Measurements from ENCODE around the gene UBL4A.

The UBL4A gene

DNA sequence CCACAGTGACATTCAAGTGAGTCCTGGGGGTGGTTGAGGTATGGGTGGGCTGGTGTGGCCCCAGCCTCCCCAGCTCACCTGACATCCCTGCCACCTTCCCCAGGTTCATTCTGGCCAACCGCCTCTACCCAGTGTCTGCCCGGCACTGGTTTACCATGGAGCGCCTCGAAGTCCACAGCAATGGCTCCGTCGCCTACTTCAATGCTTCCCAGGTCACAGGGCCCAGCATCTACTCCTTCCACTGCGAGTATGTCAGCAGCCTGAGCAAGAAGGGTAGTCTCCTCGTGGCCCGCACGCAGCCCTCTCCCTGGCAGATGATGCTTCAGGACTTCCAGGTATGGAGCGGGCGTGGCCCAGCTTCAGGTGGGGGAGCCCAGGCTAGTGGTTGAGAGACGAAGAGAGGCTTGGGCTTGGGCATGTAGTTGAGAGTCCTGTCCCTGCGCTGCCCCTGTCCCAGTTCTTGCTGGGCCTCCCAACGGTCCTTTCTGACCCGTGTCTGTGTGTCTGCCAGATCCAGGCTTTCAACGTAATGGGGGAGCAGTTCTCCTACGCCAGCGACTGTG is 51.2 kb downstream of the UBL4A start:
- Mint-ChIP-seq H3K4me3 (no peak overlapping the region), H3K4me1 (peaks cover 19% of the 10 kb centered on the region), H3K27ac (no peak overlapping the region), H3K27me3 (no peaks in the 10 kb centered on the region), H3K36me3 (ENCODE audit: low read depth) (no peaks in the 10 kb centered on the region), H3K9me3 (no peaks in the 10 kb centered on the region)
- ATAC-seq (no peak), DNase-seq (no peak)

GRCh38 chrX:154434394-154435168 is 51.8 kb downstream of the UBL4A start:
- Mint-ChIP-seq H3K36me3 (ENCODE audit: low read depth) (no peaks in the 10 kb centered on the region), H3K9me3 (no peaks in the 10 kb centered on the region), H3K27ac (no peak overlapping the region), H3K4me1 (peaks cover 23% of the 10 kb centered on the region), H3K27me3 (no peaks in the 10 kb centered on the region), H3K4me3 (no peak overlapping the region)
- DNase-seq (no peak), ATAC-seq (no peak)
